SK-N-SH treated with all-trans-retinoic acid at 6 μM for 48 hours (cell line): Measurements from ENCODE around the gene CLCN4.

ENCODE experiments used
- ATAC-seq: fragments of 200-7000 bp; cut with Tn5 transposase; 3 replicates; pipeline ENCODE4 v1.9.1; 2020; ENCODE audit warnings: mild to moderate bottlenecking, moderate library complexity
- ARNTL ChIP-seq: fragments of 450-650 bp; formaldehyde crosslinking; IDR thresholded peaks from 2 replicates; pipeline ENCODE4 v1.5.0; 2020; ENCODE audit warnings: low read depth, mild to moderate bottlenecking, moderate library complexity, borderline replicate concordance
- BACH2 ChIP-seq: fragments of 250-450 bp; sonication (Bioruptor Pico); IDR thresholded peaks from 2 replicates; pipeline ENCODE4 v1.9.0; 2021; ENCODE audit warnings: mild to moderate bottlenecking, borderline replicate concordance
- CREB5 ChIP-seq: fragments of 250-450 bp; sonication (Bioruptor Pico); IDR thresholded peaks from 2 replicates; pipeline ENCODE4 v1.5.1; 2020; ENCODE audit warnings: low read depth, mild to moderate bottlenecking, moderate library complexity
- CSDC2 ChIP-seq: fragments of 250-450 bp; sonication (Bioruptor Pico); IDR thresholded peaks from 2 replicates; pipeline ENCODE4 v1.5.0; 2020; ENCODE audit warnings: mild to moderate bottlenecking, moderate library complexity
- ESRRG ChIP-seq: fragments of 250-450 bp; sonication (Bioruptor Pico); IDR thresholded peaks from 2 replicates; pipeline ENCODE4 v1.6.1; 2021; ENCODE audit warnings: mild to moderate bottlenecking
- GLIS3 ChIP-seq: fragments of 250-450 bp; sonication (Bioruptor Pico); IDR thresholded peaks from 2 replicates; pipeline ENCODE4 v1.5.0; 2020; ENCODE audit warnings: mild to moderate bottlenecking, moderate library complexity
- ISL1 ChIP-seq: fragments of 250-450 bp; sonication (Bioruptor Pico); IDR thresholded peaks from 2 replicates; pipeline ENCODE4 v2.1.2; 2022; ENCODE audit warnings: mild to moderate bottlenecking, moderate library complexity
- OSR1 ChIP-seq: fragments of 250-450 bp; sonication (Bioruptor Pico); IDR thresholded peaks from 2 replicates; pipeline ENCODE4 v1.8.0; 2022; ENCODE audit warnings: moderate library complexity, mild to moderate bottlenecking, inconsistent platforms
- PATZ1 ChIP-seq: fragments of 250-450 bp; sonication (Bioruptor Pico); IDR thresholded peaks from 2 replicates; pipeline ENCODE4 v1.8.0; 2020; ENCODE audit warnings: mild to moderate bottlenecking, moderate library complexity, borderline replicate concordance
- POU6F1 ChIP-seq: fragments of 250-450 bp; sonication (Bioruptor Pico); IDR thresholded peaks from 2 replicates; pipeline ENCODE4 v1.8.0; 2021; ENCODE audit warnings: low read depth, mild to moderate bottlenecking, moderate library complexity, borderline replicate concordance
- PPARA ChIP-seq: fragments of 250-450 bp; sonication (Bioruptor Pico); IDR thresholded peaks from 2 replicates; pipeline ENCODE4 v1.5.0; 2020; ENCODE audit warnings: mild to moderate bottlenecking, borderline replicate concordance
- RARB ChIP-seq: fragments of 250-450 bp; sonication (Bioruptor Pico); IDR thresholded peaks from 2 replicates; pipeline ENCODE4 v1.8.0; 2021; ENCODE audit warnings: mild to moderate bottlenecking, moderate library complexity
- SNAI2 ChIP-seq: fragments of 250-450 bp; sonication (Bioruptor Pico); IDR thresholded peaks from 2 replicates; pipeline ENCODE4 v1.5.0; 2020; ENCODE audit warnings: mild to moderate bottlenecking, moderate library complexity
- TCF4 ChIP-seq: fragments of 250-450 bp; sonication (Bioruptor Pico); IDR thresholded peaks from 2 replicates; pipeline ENCODE4 v1.8.0; 2021; ENCODE audit warnings: mild to moderate bottlenecking, moderate library complexity, borderline replicate concordance
- TOX ChIP-seq: fragments of 250-450 bp; sonication (Bioruptor Pico); IDR thresholded peaks from 2 replicates; pipeline ENCODE4 v1.8.0; 2021; ENCODE audit warnings: mild to moderate bottlenecking, moderate library complexity, borderline replicate concordance
- ZC3H10 ChIP-seq: fragments of 250-450 bp; sonication (Bioruptor Pico); IDR thresholded peaks from 2 replicates; pipeline ENCODE4 v1.5.1; 2021; ENCODE audit warnings: mild to moderate bottlenecking, moderate library complexity
- ZFP3 ChIP-seq: fragments of 250-450 bp; sonication (Bioruptor Pico); IDR thresholded peaks from 2 replicates; pipeline ENCODE4 v1.5.0; 2020; ENCODE audit warnings: mild to moderate bottlenecking, moderate library complexity
- ZFP30 ChIP-seq: fragments of 450-650 bp; formaldehyde crosslinking; IDR thresholded peaks from 2 replicates; pipeline ENCODE4 v1.5.0; 2022; ENCODE audit warnings: mild to moderate bottlenecking, moderate library complexity
- ZNF565 ChIP-seq: fragments of 450-650 bp; formaldehyde crosslinking; conservative IDR thresholded peaks from 2 replicates; pipeline ENCODE4 v1.5.0; 2020; ENCODE audit warnings: low read depth, mild to moderate bottlenecking, moderate library complexity
- ZNF70 ChIP-seq: fragments of 450-650 bp; formaldehyde crosslinking; IDR thresholded peaks from 2 replicates; pipeline ENCODE4 v1.5.0; 2020; ENCODE audit warnings: mild to moderate bottlenecking, moderate library complexity
- ZNF8 ChIP-seq: fragments of 450-650 bp; formaldehyde crosslinking; IDR thresholded peaks from 2 replicates; pipeline ENCODE4 v1.5.0; 2020; ENCODE audit warnings: mild to moderate bottlenecking, moderate library complexity

CLCN4 gene

GRCh38 chrX:10282490-10282889 is 125.7 kb downstream of the CLCN4 start:
- TF ChIP-seq POU6F1 (CRISPR knock-in tag) (no peak), PATZ1 (CRISPR knock-in tag) (no peak), ZC3H10 (CRISPR knock-in tag) (no peak), ZFP3 (CRISPR knock-in tag) (no peak), SNAI2 (CRISPR knock-in tag) (no peak), ESRRG (no peak), ISL1 (CRISPR knock-in tag) (no peak), TCF4 (CRISPR knock-in tag) (no peak), ZNF565 (CRISPR knock-in tag) (no peak), OSR1 (CRISPR knock-in tag) (no peak), ARNTL (CRISPR knock-in tag) (no peak), TOX (CRISPR knock-in tag) (no peak), RARB (CRISPR knock-in tag) (no peak), ZFP30 (CRISPR knock-in tag) (no peak)
- ATAC-seq: no peak

GRCh38 chrX:10286195-10286594 is 129.4 kb downstream of the CLCN4 start:
- TF ChIP-seq TCF4 (CRISPR knock-in tag) (no peak), RARB (CRISPR knock-in tag) (no peak), PPARA (CRISPR knock-in tag) (no peak), ZFP30 (CRISPR knock-in tag) (no peak), ISL1 (CRISPR knock-in tag) (no peak), ZNF70 (CRISPR knock-in tag) (no peak), OSR1 (CRISPR knock-in tag) (no peak), CREB5 (CRISPR knock-in tag) (no peak), BACH2 (CRISPR knock-in tag) (no peak), CSDC2 (CRISPR knock-in tag) (no peak), SNAI2 (CRISPR knock-in tag) (no peak), ZFP3 (CRISPR knock-in tag) (no peak), PATZ1 (CRISPR knock-in tag) (no peak), GLIS3 (CRISPR knock-in tag) (no peak), ZNF8 (CRISPR knock-in tag) (no peak), ZNF565 (CRISPR knock-in tag) (no peak), ESRRG (no peak), ARNTL (CRISPR knock-in tag) (no peak), TOX (CRISPR knock-in tag) (no peak)
- no peak for ATAC-seq
